ENCODE data around the gene PGBD1. TPM values are rescaled to one million over a fixed set of nuclear protein-coding genes. Genes with fewer than 3 reads are reported as not detected.

The PGBD1 gene
- total and polyA plus RNA-seq, 4 experiments from 2014 or later: 0.08 to 1.4 (median 0.68) TPM

- intact Hi-C loops (cut with micrococcal nuclease): no loop called here
- peaks cover 5 to 8% of the 10 kb centered on the region in 2 donors for H3K27me3 Mint-ChIP-seq
- H3K4me3 Mint-ChIP-seq: no peak overlapping the region
- peaks cover 9 to 15% (median 12%) of the 10 kb centered on the region in 4 donors for H3K4me1 Mint-ChIP-seq
- H3K27me3 ChIP-seq (ENCODE audit: insufficient read depth, low read length): no peaks in the 10 kb centered on the region
- peaks cover under 1% of the 10 kb centered on the region in 2 donors for H3K36me3 Mint-ChIP-seq
- CTCF ChIA-PET (ENCODE audit: partially characterized antibody): no interaction called here
- no peaks in the 10 kb centered on the region for H3K9me3 ChIP-seq (ENCODE audit: control insufficient read depth in 1 of 2, low read length in 2 of 2)
- H3K4me1 ChIP-seq (ENCODE audit: insufficient read depth, low read length): peaks cover 10% of the 10 kb centered on the region
- no peak overlapping the region for H3K4me3 ChIP-seq (ENCODE audit: low read length in 2 of 2)
- H3K27ac Mint-ChIP-seq: no peak overlapping the region
- H3K9me3 Mint-ChIP-seq: peaks cover 0 to 13% (median 0%) of the 10 kb centered on the region in 8 donors
- no peak for DNase-seq
- no peaks in the 10 kb centered on the region for H3K36me3 ChIP-seq (ENCODE audit: insufficient read depth, low read length)
- H3K27ac ChIP-seq (ENCODE audit: low read depth, low read length): no peak overlapping the region
- POLR2A ChIA-PET (ENCODE audit: partially characterized antibody): no interaction called here
Observed at GRCh38 chr6:28257042-28257441, 24.3 kb upstream of the PGBD1 start.

- CTCF ChIA-PET (ENCODE audit: partially characterized antibody): interaction anchor here (0.9 to 1.2 kb wide), 2 partner anchors 8 to 154 kb away, joined by 3 to 4 read pairs; partner anchors contain the start of gene ZSCAN26
- H3K4me3 Mint-ChIP-seq: peak within 1 kb of the TSS; percentile 1 to 67 (median 47)
- intact Hi-C loops (cut with micrococcal nuclease): no loop called here
Observed at GRCh38 chr6:28258877-28259777, 22.2 kb upstream of the PGBD1 start, which contains the start of gene NKAPL. TSS of gene NKAPL (plus strand) at chr6:28259297. CDS start at chr6:28259372, 75 bp downstream.

GRCh38 chr6:28263922-28264321 lies 17.4 kb upstream of the PGBD1 start:
- peaks cover 18% of the 10 kb centered on the region for H3K4me1 ChIP-seq (ENCODE audit: insufficient read depth, low read length)
- POLR2A ChIA-PET (ENCODE audit: partially characterized antibody): interaction anchor here (6.4 kb wide), 1 partner anchor 12 kb away, joined by 111 read pairs; the partner anchor contains the start of gene ZKSCAN4

More at GRCh38 chr6:28258877-28259777, 22.2 kb upstream of the PGBD1 start, which contains the start of gene NKAPL:
- Histone ChIP-seq H3K27ac (ENCODE audit: low read depth, low read length) (no peak within 1 kb of the TSS), H3K4me1 (ENCODE audit: insufficient read depth, low read length) (no peaks in the 10 kb centered on the region), H3K27me3 (ENCODE audit: insufficient read depth, low read length) (no peaks in the 10 kb centered on the region), H3K4me3 (ENCODE audit: low read length in 2 of 2) (no peak within 1 kb of the TSS), H3K9me3 (ENCODE audit: control insufficient read depth in 1 of 2, low read length in 2 of 2) (no peaks in the 10 kb centered on the region), H3K36me3 (ENCODE audit: insufficient read depth, low read length) (no peaks in the 10 kb centered on the region)
- peaks cover 0 to 5% (median 3%) of the 10 kb centered on the region in 4 donors for H3K4me1 Mint-ChIP-seq
- H3K36me3 Mint-ChIP-seq: no peaks in the 10 kb centered on the region
- H3K27ac Mint-ChIP-seq: peak within 1 kb of the TSS in 2 of 7 donors; percentile 4 to 70
- DNase-seq: peak in 3 of 5 donors; percentile 14 to 44 (median 34)
- H3K27me3 Mint-ChIP-seq: peaks cover 5 to 10% of the 10 kb centered on the region in 2 donors
- POLR2A ChIA-PET (ENCODE audit: partially characterized antibody): interaction anchor here (0.8 to 1.6 kb wide), 3 partner anchors 77 to 123 kb away, joined by 3 to 4 read pairs (median 3); partner anchors contain the start of gene ZSCAN31
- peaks cover 0 to 13% (median 0%) of the 10 kb centered on the region in 8 donors for H3K9me3 Mint-ChIP-seq

GRCh38 chr6:28264834-28265401 lies 16.5 kb upstream of the PGBD1 start:
- Mint-ChIP-seq H3K4me1 (peaks cover 0 to 9% (median 7%) of the 10 kb centered on the region in 4 donors), H3K4me3 (peak overlapping the region in 1 of 8 donors; percentile 8), H3K27ac (no peak overlapping the region), H3K36me3 (peaks cover 0 to 2% of the 10 kb centered on the region in 2 donors), H3K9me3 (peaks cover 0 to 5% (median 0%) of the 10 kb centered on the region in 8 donors), H3K27me3 (peaks cover 2 to 6% of the 10 kb centered on the region in 2 donors)
- Histone ChIP-seq H3K4me1 (ENCODE audit: insufficient read depth, low read length) (peaks cover 18% of the 10 kb centered on the region), H3K4me3 (ENCODE audit: low read length in 2 of 2) (no peak overlapping the region), H3K27ac (ENCODE audit: low read depth, low read length) (no peak overlapping the region), H3K27me3 (ENCODE audit: insufficient read depth, low read length) (no peaks in the 10 kb centered on the region), H3K36me3 (ENCODE audit: insufficient read depth, low read length) (no peaks in the 10 kb centered on the region), H3K9me3 (ENCODE audit: control insufficient read depth in 1 of 2, low read length in 2 of 2) (no peaks in the 10 kb centered on the region)
- CTCF ChIA-PET (ENCODE audit: partially characterized antibody): interaction anchor here (5.1 kb wide), 1 partner anchor 90 kb away, joined by 31 read pairs; no protein-coding TSS in a partner anchor
- POLR2A ChIA-PET (ENCODE audit: partially characterized antibody): interaction anchor here (2.5 to 6.4 kb wide), 2 partner anchors 13 to 17 kb away, joined by 7 to 111 read pairs; partner anchors contain the start of gene ZKSCAN4
- intact Hi-C loops (cut with micrococcal nuclease): loop anchor here (5.0 kb wide), 1 partner anchor 123 kb away; the partner anchor contains the start of gene ZKSCAN8
- no peak for DNase-seq

More at GRCh38 chr6:28263922-28264321, 17.4 kb upstream of the PGBD1 start:
- Mint-ChIP-seq H3K36me3 (no peaks in the 10 kb centered on the region), H3K27ac (no peak overlapping the region), H3K27me3 (peaks cover 2 to 6% of the 10 kb centered on the region in 2 donors), H3K4me1 (peaks cover 0 to 7% (median 7%) of the 10 kb centered on the region in 4 donors), H3K9me3 (peaks cover 0 to 9% (median 0%) of the 10 kb centered on the region in 8 donors), H3K4me3 (no peak overlapping the region)
- Histone ChIP-seq H3K9me3 (ENCODE audit: control insufficient read depth in 1 of 2, low read length in 2 of 2) (no peaks in the 10 kb centered on the region), H3K27me3 (ENCODE audit: insufficient read depth, low read length) (no peaks in the 10 kb centered on the region), H3K4me3 (ENCODE audit: low read length in 2 of 2) (no peak overlapping the region), H3K36me3 (ENCODE audit: insufficient read depth, low read length) (no peaks in the 10 kb centered on the region), H3K27ac (ENCODE audit: low read depth, low read length) (no peak overlapping the region)
- CTCF ChIA-PET (ENCODE audit: partially characterized antibody): no interaction called here
- intact Hi-C loops (cut with micrococcal nuclease): no loop called here
- DNase-seq: no peak

GRCh38 chr6:28266563-28266961 lies 14.8 kb upstream of the PGBD1 start:
- Histone ChIP-seq H3K36me3 (ENCODE audit: insufficient read depth, low read length) (peaks cover under 1% of the 10 kb centered on the region), H3K27ac (ENCODE audit: low read depth, low read length) (peak overlapping the region; percentile 70), H3K27me3 (ENCODE audit: insufficient read depth, low read length) (no peaks in the 10 kb centered on the region), H3K4me3 (ENCODE audit: low read length in 2 of 2) (peak overlapping the region; percentile 90 to 94), H3K9me3 (ENCODE audit: control insufficient read depth in 1 of 2, low read length in 2 of 2) (no peaks in the 10 kb centered on the region), H3K4me1 (ENCODE audit: insufficient read depth, low read length) (peaks cover 18% of the 10 kb centered on the region)
- Mint-ChIP-seq H3K36me3 (peaks cover 0 to 8% of the 10 kb centered on the region in 2 donors), H3K9me3 (no peaks in the 10 kb centered on the region), H3K27ac (no peak overlapping the region), H3K4me3 (no peak overlapping the region), H3K27me3 (peaks cover 0 to 3% of the 10 kb centered on the region in 2 donors), H3K4me1 (peaks cover 4 to 15% (median 11%) of the 10 kb centered on the region in 4 donors)
- CTCF ChIA-PET (ENCODE audit: partially characterized antibody): interaction anchor here (0.9 to 5.1 kb wide), 12 partner anchors 8 to 162 kb away, joined by 4 to 31 read pairs (median 4); partner anchors contain the start of genes NKAPL, ZKSCAN4, ZSCAN16 and ZSCAN31
- intact Hi-C loops (cut with micrococcal nuclease): loop anchor here (5.0 kb wide), 1 partner anchor 124 kb away; the partner anchor contains the start of gene ZKSCAN8
- no peak for DNase-seq
- POLR2A ChIA-PET (ENCODE audit: partially characterized antibody): interaction anchor here (0.8 to 6.4 kb wide), 25 partner anchors 11 to 1947 kb away, joined by 3 to 111 read pairs (median 4); partner anchors contain the start of genes PGBD1, TRIM27, ZKSCAN3 and ZKSCAN4

GRCh38 chr6:28266962-28267694 lies 14.2 kb upstream of the PGBD1 start, which contains the start of gene ZSCAN26:
TSS of gene ZSCAN26 (plus strand) at chr6:28267143. CDS start at chr6:28271920, 4,777 bp downstream.
- no peak within 1 kb of the TSS for H3K27ac Mint-ChIP-seq

More at GRCh38 chr6:28266962-28267694, 14.2 kb upstream of the PGBD1 start, which contains the start of gene ZSCAN26:
- Histone ChIP-seq H3K27me3 (ENCODE audit: insufficient read depth, low read length) (no peaks in the 10 kb centered on the region), H3K9me3 (ENCODE audit: control insufficient read depth in 1 of 2, low read length in 2 of 2) (no peaks in the 10 kb centered on the region), H3K27ac (ENCODE audit: low read depth, low read length) (peak within 1 kb of the TSS; percentile 70), H3K4me3 (ENCODE audit: low read length in 2 of 2) (peak within 1 kb of the TSS; percentile 90 to 94), H3K36me3 (ENCODE audit: insufficient read depth, low read length) (peaks cover 6% of the 10 kb centered on the region), H3K4me1 (ENCODE audit: insufficient read depth, low read length) (peaks cover 18% of the 10 kb centered on the region)
- Mint-ChIP-seq H3K9me3 (no peaks in the 10 kb centered on the region), H3K36me3 (peaks cover 5 to 12% of the 10 kb centered on the region in 2 donors), H3K4me1 (peaks cover 4 to 15% (median 11%) of the 10 kb centered on the region in 4 donors), H3K27me3 (peaks cover 0 to under 1% of the 10 kb centered on the region in 2 donors), H3K4me3 (peak within 1 kb of the TSS in 1 of 8 donors; percentile 12)
- intact Hi-C loops (cut with micrococcal nuclease): loop anchor here (1.0 to 5.0 kb wide), 6 partner anchors 15 to 187 kb away; partner anchors contain the start of genes ZKSCAN3, ZKSCAN4, ZKSCAN8 and ZNF165
- POLR2A ChIA-PET (ENCODE audit: partially characterized antibody): interaction anchor here (0.6 to 6.4 kb wide), 30 partner anchors 10 to 1947 kb away, joined by 3 to 111 read pairs (median 4); partner anchors contain the start of genes PGBD1, TRIM27, ZKSCAN3 and ZKSCAN4
- peak; percentile 86 to 90 (median 88) for DNase-seq
- CTCF ChIA-PET (ENCODE audit: partially characterized antibody): interaction anchor here (0.6 to 5.1 kb wide), 14 partner anchors 8 to 162 kb away, joined by 3 to 31 read pairs (median 4); partner anchors contain the start of genes NKAPL, ZKSCAN4, ZKSCAN8 and ZSCAN16

Measured in CD4-positive, alpha-beta memory T cell (primary cell).